SK-N-MC (cell line): ENCODE measurements around the gene MAST3.

Experiments used
- EZH2 ChIP-seq: fragments of 200-600 bp; sonication (generic); IDR thresholded peaks from one replicate; pipeline ENCODE4 v1.6.1; 2017; ENCODE audit warnings: antibody characterized with exemption
- FOXP2 ChIP-seq: optimal IDR thresholded peaks from 2 replicates; pipeline ENCODE3; 2011; ENCODE audit warnings: mild to moderate bottlenecking, moderate library complexity; ENCODE audit not compliant: insufficient read depth; ENCODE audit errors: extremely low read length, control extremely low read depth
- POLR2AphosphoS5 ChIP-seq: IDR thresholded peaks from 2 replicates; pipeline ENCODE4 v1.6.1; 2012; ENCODE audit warnings: mild to moderate bottlenecking, low read depth, low read length, borderline replicate concordance

DNA sequence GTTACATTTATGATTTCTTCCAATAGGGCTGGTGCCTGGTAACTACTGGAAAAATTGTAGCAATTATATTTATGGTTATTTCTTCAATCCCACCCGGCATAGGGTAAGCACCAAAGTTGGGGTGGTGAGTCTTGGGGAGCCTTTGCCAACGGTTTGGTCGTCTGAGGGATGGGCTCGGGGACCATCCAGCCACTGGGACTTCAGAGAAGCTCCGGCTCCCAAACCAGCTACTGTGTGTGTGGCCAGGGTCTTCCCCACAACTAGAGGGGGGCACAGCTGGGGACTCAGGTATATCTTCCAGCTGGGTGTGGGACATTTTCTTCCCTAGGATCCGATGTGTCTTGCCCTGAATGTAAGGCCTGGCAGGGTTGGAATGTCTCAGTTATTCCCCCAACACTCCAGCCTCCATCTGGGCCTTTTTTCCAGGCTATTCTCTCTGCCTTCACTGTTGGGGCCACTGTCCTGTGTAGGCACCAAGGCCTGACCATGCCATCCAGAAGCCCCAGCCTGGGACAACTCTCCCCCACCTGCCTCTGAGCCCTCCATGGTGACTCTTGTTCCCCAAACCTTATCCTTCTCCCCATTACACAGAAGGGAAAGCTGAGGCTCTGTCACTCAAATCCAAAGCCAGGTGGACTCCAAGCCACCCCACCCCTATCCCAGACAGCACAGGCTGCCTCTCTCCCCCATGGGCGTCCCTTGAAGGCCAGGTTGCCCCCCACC lies 74.9 kb downstream of the MAST3 start:
- TF ChIP-seq POLR2AphosphoS5 (no peak), EZH2 (no peak), FOXP2 (no peak)
